ENCODE data around the gene SARNP.
A peak's percentile ranks its signal among the peaks of the same experiment; 100 is the strongest.

Gene SARNP

DNA sequence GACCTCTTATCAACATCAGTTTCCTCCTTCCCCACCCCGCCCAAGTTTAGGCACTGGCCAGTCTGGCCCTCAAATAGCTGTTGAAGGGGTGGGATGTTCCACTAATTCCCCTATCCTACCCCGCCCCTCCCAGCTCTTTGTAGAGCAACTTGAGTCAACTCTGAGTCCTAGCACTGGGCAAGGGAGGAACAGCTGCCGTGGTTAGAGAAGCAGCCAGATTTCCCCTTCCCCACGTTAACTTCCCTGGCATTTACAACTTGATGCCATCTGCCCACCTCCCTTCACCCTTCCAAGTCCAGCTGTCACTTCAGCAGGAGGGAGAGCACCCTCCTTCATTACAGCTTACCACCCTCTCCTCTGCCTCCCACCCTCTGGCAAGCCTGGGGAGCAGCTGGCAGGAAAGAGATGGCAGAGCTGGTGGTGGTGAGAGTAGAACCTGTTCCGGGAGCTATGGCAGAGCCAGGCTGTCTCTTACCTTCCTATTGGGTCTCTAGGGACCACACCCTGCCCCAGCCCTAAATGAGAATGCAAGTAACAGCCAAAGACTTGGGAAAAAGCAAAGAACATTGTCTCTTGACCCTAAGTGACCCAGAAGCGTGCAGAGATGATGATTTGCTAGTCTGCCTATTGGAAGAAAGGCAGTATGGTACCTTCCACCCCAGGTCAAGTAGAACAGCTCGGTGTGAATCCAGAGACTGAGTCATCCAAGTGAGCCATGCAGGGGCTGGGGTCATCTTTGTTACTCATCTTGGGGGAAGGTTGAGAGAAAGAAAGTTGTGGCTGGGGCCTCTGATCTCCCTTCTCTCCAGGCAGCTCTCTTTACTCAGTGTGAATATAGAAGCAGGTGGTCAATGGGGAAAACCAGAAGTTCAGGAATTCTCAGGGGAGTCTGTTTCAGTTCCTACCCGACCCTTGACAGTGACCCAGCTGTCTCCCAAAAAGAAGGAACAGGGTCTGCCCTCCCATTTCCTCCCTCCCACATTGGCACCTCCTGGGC is 100.2 kb downstream of the SARNP start:
- TF ChIP-seq CTCF (IDR thresholded peaks at IDR 0.05; ENCODE audit: insufficient read depth, low read depth, low read length, missing control alignments), result no peak
- H3K4me3 ChIP-seq (ENCODE audit: low read depth, low read length), result peak overlapping the region; percentile 96
- peak; percentile 24 for DNase-seq (ENCODE audit: low read depth)

DNA sequence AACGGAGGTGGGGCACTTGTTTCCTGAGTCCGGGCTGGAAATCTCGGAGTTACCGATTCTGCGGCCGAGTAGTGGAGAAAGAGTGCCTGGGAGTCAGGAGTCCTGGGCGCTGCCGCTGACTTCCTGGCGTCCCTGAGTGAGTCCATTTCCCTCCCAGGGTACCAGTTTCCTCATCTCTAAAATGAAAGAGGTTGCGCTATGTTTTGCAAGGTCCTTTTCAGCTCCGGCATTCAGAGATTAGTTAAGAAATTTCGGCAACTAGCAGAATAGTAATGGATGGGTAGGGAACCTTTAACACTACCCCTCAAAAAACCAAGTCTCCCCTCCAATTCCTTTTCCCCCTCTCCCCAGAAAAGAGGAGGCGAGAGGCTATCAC is 101.0 kb downstream of the SARNP start:
- DNase-seq (ENCODE audit: low read depth), result no peak
- TF ChIP-seq CTCF (IDR thresholded peaks at IDR 0.05; ENCODE audit: insufficient read depth, low read depth, low read length, missing control alignments), result no peak
- H3K4me3 ChIP-seq (ENCODE audit: low read depth, low read length), result peak overlapping the region; percentile 96

DNA sequence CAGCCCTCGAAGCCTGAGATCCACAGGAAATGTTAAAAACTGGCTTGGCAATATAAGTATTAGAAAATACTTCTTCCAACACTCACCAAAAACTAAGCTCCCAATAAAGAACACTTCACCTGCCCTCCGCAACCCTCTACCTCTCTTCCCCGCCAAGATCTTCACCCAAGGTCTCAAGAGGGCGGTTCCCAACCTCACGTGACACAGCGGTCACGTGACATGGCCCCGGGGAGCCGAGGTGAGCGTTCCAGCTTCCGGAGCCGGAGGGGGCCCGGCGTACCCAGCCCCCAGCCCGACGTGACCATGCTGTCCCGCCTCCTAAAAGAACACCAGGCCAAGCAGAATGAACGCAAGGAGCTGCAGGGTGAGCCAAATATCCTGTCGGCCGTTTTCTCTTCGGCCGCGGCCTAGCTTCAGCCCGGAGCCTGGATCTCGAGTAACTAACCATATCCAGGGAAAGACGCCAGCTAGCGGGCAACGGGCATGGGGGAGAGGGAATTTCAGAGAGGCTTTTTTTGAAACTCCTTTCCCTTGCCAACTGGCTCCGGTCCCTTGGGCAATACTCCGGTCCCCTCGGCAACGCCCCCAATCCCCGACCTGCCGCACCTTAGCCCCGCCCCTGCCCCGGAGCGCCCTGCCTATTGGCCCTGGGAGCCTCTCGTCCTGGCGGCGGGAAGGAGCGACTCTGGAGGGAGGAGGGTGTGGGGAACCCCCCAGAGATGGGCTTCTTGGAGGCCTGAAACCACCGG is 101.5 kb downstream of the SARNP start, which contains the start of gene BLOC1S1:
BLOC1S1 (plus strand) TSS at position 214 of the 749 bp plus-strand sequence; CDS start at position 220, 6 bp downstream.
- DNase-seq (ENCODE audit: low read depth), result peak; percentile 98
- no peak for TF ChIP-seq CTCF (IDR thresholded peaks at IDR 0.05; ENCODE audit: insufficient read depth, low read depth, low read length, missing control alignments)
- H3K4me3 ChIP-seq (ENCODE audit: low read depth, low read length), result peak within 1 kb of the TSS; percentile 96

DNA sequence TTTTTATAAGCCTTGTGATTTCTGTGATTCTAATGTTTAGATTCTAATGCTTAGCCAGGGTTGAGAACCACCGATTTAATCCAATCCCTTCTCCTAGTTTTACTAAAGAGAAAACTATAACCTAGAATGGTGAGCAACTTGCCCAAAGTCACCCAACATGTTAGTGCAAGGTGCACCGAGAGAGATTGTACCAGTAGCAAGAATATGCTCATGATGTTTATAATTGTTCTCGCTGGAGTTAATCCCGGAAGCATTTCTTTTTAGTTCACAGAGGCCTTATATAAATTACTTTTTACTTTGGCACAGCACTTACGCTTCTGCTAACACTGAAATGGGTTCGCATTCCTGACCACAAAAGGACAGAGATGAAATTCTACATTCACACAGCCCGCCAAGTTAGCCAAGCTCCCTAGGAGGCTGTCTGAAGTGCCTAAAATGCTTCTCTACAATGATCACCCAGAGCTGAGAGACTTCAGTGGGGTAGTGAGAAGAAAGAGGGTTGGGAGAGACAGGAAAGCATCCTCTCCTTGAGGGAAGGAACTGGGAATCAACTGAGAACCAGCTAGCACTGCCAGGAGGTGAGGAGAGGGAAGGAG is 102.3 kb downstream of the SARNP start:
- DNase-seq (ENCODE audit: low read depth), result no peak
- TF ChIP-seq CTCF (IDR thresholded peaks at IDR 0.05; ENCODE audit: insufficient read depth, low read depth, low read length, missing control alignments), result no peak
- peak overlapping the region; percentile 96 for H3K4me3 ChIP-seq (ENCODE audit: low read depth, low read length)

DNA sequence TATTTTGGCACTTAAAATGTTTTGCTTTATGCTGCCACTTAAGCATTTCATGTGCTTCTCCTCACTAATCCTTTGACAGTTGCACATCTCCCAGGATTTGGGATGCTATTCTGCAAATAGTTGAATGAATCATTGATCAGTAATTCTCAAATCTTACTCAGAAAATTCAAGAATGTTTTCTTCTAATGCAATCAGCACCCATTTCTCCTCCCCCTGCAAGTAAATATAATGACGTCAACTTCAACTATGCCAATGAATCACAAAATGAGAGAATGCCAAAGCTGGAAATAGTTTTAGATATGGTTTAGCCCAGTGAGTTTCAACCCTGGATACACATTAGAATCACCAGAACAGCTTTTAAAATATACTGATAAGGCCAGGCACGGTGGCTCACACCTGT is 103.8 kb downstream of the SARNP start:
- TF ChIP-seq CTCF (IDR thresholded peaks at IDR 0.05; ENCODE audit: insufficient read depth, low read depth, low read length, missing control alignments), result no peak
- H3K4me3 ChIP-seq (ENCODE audit: low read depth, low read length), result no peak overlapping the region
- DNase-seq (ENCODE audit: low read depth), result no peak

GRCh38 chr12:55712700-55713415 is 104.7 kb downstream of the SARNP start:
- TF ChIP-seq CTCF (IDR thresholded peaks at IDR 0.05; ENCODE audit: insufficient read depth, low read depth, low read length, missing control alignments), result no peak
- H3K4me3 ChIP-seq (ENCODE audit: low read depth, low read length), result no peak overlapping the region
- no peak for DNase-seq (ENCODE audit: low read depth)
